BJ (cell line): ENCODE data around the gene TCHHL1. TPM values are rescaled to one million over a fixed set of nuclear protein-coding genes. Genes with fewer than 3 reads are reported as not detected.

Experiments used
- CTCF ChIA-PET: fragments of 350-600 bp; formaldehyde crosslinking; extraction: SDS; loops from one replicate; lab custom pipeline; 2021; ENCODE audit warnings: antibody characterized with exemption, inconsistent platforms; lab: Yijun Ruan, JAX
- POLR2A ChIA-PET: fragments of 300-600 bp; sonication (Branson Sonifier 250); formaldehyde crosslinking; extraction: SDS; loops from one replicate; lab custom pipeline; 2021; ENCODE audit warnings: antibody characterized with exemption; lab: Charles Lee
- DNase-seq: peaks from one replicate; pipeline ENCODE4 v3.0.0-alpha.2; 2011; ENCODE audit warnings: low read depth
- H3K27me3 ChIP-seq: 2 replicates; pipeline ENCODE4 v1.6.0; 2011; ENCODE audit warnings: low read length; ENCODE audit not compliant: control insufficient read depth, insufficient read depth
- H3K36me3 ChIP-seq: 2 replicates; pipeline ENCODE4 v1.5.1; 2011; ENCODE audit warnings: low read length; ENCODE audit not compliant: control insufficient read depth, insufficient read depth
- H3K4me3 ChIP-seq: 2 replicates; pipeline ENCODE4 v1.5.1; 2011; ENCODE audit warnings: low read depth, mild to moderate bottlenecking, control low read depth, low read length
- CTCF ChIP-seq: IDR thresholded peaks from 2 replicates; pipeline ENCODE4 v1.5.1; 2011; ENCODE audit warnings: low read depth, mild to moderate bottlenecking, control low read depth, inconsistent platforms, low read length, moderate library complexity; ENCODE audit not compliant: insufficient read depth
- polyA plus RNA-seq: library from polyadenylated mRNA; depleted of rRNA; stranded (reverse); fragments of >200 nt; gene quantifications from 2 replicates; pipeline ENCODE4 v1.2.3, GENCODE V29; 2011

TCHHL1 gene
- polyA plus RNA-seq, 1 experiment = not detected

- H3K4me3 ChIP-seq = no peak overlapping the region
- DNase-seq = no peak
- CTCF ChIA-PET = interaction anchor here (0.6 to 6.5 kb wide), 24 partner anchors 8 to 405 kb away, joined by 3 to 69 read pairs (median 4); no protein-coding TSS in a partner anchor
- H3K27me3 ChIP-seq = peaks cover 11% of the 10 kb centered on the region
- POLR2A ChIA-PET = no interaction called here
- H3K36me3 ChIP-seq = no peaks in the 10 kb centered on the region
- TF ChIP-seq CTCF = peak; percentile 90
Observed at GRCh38 chr1:152052606-152053005, 36.3 kb downstream of the TCHHL1 start.

- CTCF ChIA-PET = interaction anchor here (0.5 to 7.2 kb wide), 8 partner anchors 9 to 408 kb away, joined by 3 to 68 read pairs (median 4); partner anchors contain the start of gene S100A11
- DNase-seq = no peak
- no peak for TF ChIP-seq CTCF
- POLR2A ChIA-PET = no interaction called here
- Histone ChIP-seq H3K4me3 (no peak overlapping the region), H3K36me3 (no peaks in the 10 kb centered on the region), H3K27me3 (peaks cover 11% of the 10 kb centered on the region)
Observed at GRCh38 chr1:152050886-152051675, 37.8 kb downstream of the TCHHL1 start.

DNA sequence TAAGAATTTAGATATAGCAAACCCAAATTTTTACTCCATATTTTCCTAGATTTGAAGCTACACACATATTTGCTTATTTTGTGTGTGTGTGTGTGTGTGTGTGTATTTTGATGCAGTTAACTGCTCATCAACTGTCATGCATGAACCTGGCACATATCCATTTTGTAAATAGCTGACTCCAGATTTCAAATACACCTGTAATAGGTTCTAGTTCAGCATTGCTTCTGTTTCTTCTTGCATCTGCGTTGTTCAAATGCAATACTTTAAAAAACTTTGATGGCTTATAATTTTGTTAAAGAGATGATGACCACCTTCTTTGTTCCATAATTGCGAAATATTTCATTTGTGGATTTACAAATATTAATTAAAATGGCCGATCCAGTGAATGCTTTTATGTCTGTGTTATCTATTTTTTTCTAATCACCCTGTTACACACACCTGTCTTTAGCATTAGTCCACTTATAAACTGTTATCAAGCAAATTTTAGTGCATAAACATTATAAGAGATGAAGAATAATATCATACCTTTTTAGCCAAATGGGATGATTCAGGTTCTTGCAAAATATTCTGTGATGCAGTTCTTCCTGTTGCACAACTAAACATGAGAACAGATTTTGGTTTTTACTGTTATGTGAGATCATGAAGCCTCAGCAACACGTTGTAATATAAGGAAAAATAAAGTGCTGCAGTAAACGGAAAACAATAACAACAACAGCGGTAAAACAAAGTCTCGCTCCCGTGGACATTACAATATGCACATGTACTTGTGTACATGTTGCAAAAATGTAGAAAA is 39.4 kb downstream of the TCHHL1 start:
- ChIA-PET POLR2A (no interaction called here), CTCF (interaction anchor here (0.6 to 7.2 kb wide), 7 partner anchors 11 to 431 kb away, joined by 3 to 68 read pairs (median 4); partner anchors contain the start of gene S100A11)
- Histone ChIP-seq H3K4me3 (no peak overlapping the region), H3K36me3 (no peaks in the 10 kb centered on the region), H3K27me3 (peaks cover 8% of the 10 kb centered on the region)
- no peak for DNase-seq
- TF ChIP-seq CTCF = no peak

DNA sequence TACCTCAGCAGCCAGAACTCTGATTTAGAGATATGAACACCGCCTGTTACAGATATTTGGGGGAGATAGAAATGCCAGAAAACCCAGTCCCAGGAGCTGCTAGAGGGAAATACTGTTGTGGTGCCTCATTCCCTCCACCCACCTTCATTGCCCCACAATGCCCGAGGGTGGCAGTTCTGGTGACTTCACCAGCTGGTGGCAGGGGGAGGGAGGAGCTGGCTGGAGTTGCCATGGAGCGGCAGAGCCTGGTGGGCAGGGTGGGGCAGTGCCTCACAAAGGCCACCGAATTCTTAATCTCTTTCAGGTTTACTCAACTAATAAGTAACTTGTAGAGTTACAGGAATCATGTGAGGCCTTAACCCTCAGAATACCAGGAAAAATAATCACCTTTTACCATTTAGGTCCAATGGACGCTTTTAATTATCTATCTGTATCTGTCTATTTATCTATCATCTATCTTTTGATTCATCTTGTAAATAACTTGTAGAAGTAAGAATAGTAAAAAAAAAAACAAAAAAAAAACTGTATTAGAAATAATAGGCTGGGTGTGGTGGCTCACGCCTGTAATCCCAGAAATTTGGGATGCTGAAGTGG is 40.4 kb downstream of the TCHHL1 start:
- DNase-seq = no peak
- POLR2A ChIA-PET = interaction anchor here (2.0 kb wide), 1 partner anchor 12 kb away, joined by 12 read pairs; the partner anchor contains the start of gene S100A11
- CTCF ChIA-PET = interaction anchor here (0.7 to 7.2 kb wide), 9 partner anchors 11 to 410 kb away, joined by 3 to 68 read pairs (median 5); partner anchors contain the start of gene S100A11
- H3K27me3 ChIP-seq = peaks cover 7% of the 10 kb centered on the region
- H3K4me3 ChIP-seq = peak overlapping the region; percentile 13; the same call in 1 of the 2 replicates
- TF ChIP-seq CTCF = no peak
- H3K36me3 ChIP-seq = no peaks in the 10 kb centered on the region
